GM12878 (cell line): ENCODE results near the gene TSPO2. TPM values are rescaled to one million over a fixed set of nuclear protein-coding genes. Genes with fewer than 3 reads are reported as not detected.

Source experiments
- ATAC-seq: fragments of 200-7000 bp; cut with Tn5 transposase; 3 replicates; pipeline ENCODE4 v1.9.1; 2020; ENCODE audit warnings: mild to moderate bottlenecking, moderate library complexity
- BruUV-seq: library from RNA; stranded (reverse); fragments of 400-500 nt; replicated peaks from 2 replicates; lab custom pipeline; 2021; lab: Mats Ljungman, UMichigan
- CTCF ChIA-PET: fragments of 300-600 bp; sonication (Branson Sonifier 250); formaldehyde crosslinking; extraction: SDS; loops from one replicate; lab custom pipeline; 2021; ENCODE audit warnings: inconsistent platforms; lab: Yijun Ruan, JAX
- POLR2A ChIA-PET: fragments of 350-600 bp; formaldehyde crosslinking; extraction: SDS; loops from one replicate; lab custom pipeline; 2021; ENCODE audit warnings: inconsistent platforms; lab: Charles Lee
- RAD21 ChIA-PET: fragments of 300-600 bp; sonication (Branson Sonifier 250); formaldehyde crosslinking; loops from one replicate; lab custom pipeline; 2023; ENCODE audit warnings: antibody characterized with exemption; ENCODE audit not compliant: unreplicated experiment; lab: Charles Lee
- SMC1A ChIA-PET: fragments of 300-600 bp; sonication (Branson Sonifier 250); formaldehyde crosslinking; loops from one replicate; lab custom pipeline; 2023; ENCODE audit not compliant: unreplicated experiment, uncharacterized antibody; lab: Charles Lee
- DNase-seq: peaks from one replicate; pipeline ENCODE4 v3.0.0-alpha.2; 2011; ENCODE audit warnings: low read depth, low spot score
- FAIRE-seq: peaks from 3 replicates; lab custom pipeline; 2011; peaks lifted over from hg19 to GRCh38; lab: Jason Lieb, UNC
- H2AFZ ChIP-seq: 2 replicates; pipeline ENCODE4 v1.6.0; 2011; ENCODE audit warnings: low read depth, low read length, control low read depth; ENCODE audit not compliant: control insufficient read depth
- H3K27ac ChIP-seq: 2 replicates; pipeline ENCODE4 v1.5.1; 2011; ENCODE audit warnings: control low read depth; ENCODE audit not compliant: control insufficient read depth, insufficient read depth
- H3K27me3 ChIP-seq, 2 experiments: replicated peaks in 1 of 2; 2 replicates each; pipeline versions ENCODE4 v1.6.0 to v1.6.1; 2011; ENCODE audit warnings: low read length in 1 of 2; ENCODE audit not compliant: control insufficient read depth in 2 of 2, insufficient read depth in 2 of 2
- H3K36me3 ChIP-seq, 2 experiments: 2 replicates each; pipeline ENCODE4 v1.5.1; 2011; ENCODE audit warnings: low read length in 1 of 2; ENCODE audit not compliant: control insufficient read depth in 2 of 2, insufficient read depth in 2 of 2
- H3K4me1 ChIP-seq: 2 replicates; pipeline ENCODE4 v1.6.1; 2011; ENCODE audit warnings: mild to moderate bottlenecking, low read length, moderate library complexity, mixed read lengths; ENCODE audit not compliant: control insufficient read depth, insufficient read depth
- H3K4me2 ChIP-seq: 2 replicates; pipeline ENCODE4 v1.6.0; 2011; ENCODE audit warnings: control low read depth; ENCODE audit not compliant: control insufficient read depth, insufficient read depth
- H3K4me3 ChIP-seq: fragments of 200-600 bp; sonication (generic); 2 replicates; pipeline ENCODE4 v1.5.1; 2016
- H3K79me2 ChIP-seq: 2 replicates; pipeline ENCODE4 v1.6.0; 2011; ENCODE audit warnings: low read length; ENCODE audit not compliant: control insufficient read depth, insufficient read depth
- H3K9ac ChIP-seq: 2 replicates; pipeline ENCODE4 v1.8.0; 2011; ENCODE audit warnings: low read length, control low read depth, mixed read lengths; ENCODE audit not compliant: control insufficient read depth, insufficient read depth
- H3K9me3 ChIP-seq: replicated peaks from 3 replicates; pipeline ENCODE4 v1.5.1; 2011; ENCODE audit warnings: mild to moderate bottlenecking, low read length; ENCODE audit not compliant: control insufficient read depth, insufficient read depth
- H4K20me1 ChIP-seq: 2 replicates; pipeline ENCODE4 v1.6.0; 2011; ENCODE audit not compliant: control insufficient read depth, insufficient read depth
- CBFB ChIP-seq: IDR thresholded peaks from 2 replicates; pipeline ENCODE4 v1.6.1; 2016; ENCODE audit warnings: antibody characterized with exemption, low read depth
- CBX3 ChIP-seq: fragments of 200-600 bp; sonication (generic); IDR thresholded peaks from 2 replicates; pipeline ENCODE4 v1.6.1; 2016; ENCODE audit warnings: low read depth, borderline replicate concordance
- HCFC1 ChIP-seq: fragments of 150-350 bp; IDR thresholded peaks from 2 replicates; pipeline ENCODE4 v1.6.1; 2014; ENCODE audit warnings: low read length
- HDGF ChIP-seq: fragments of 450-650 bp; IDR thresholded peaks from 2 replicates; pipeline ENCODE4 v1.6.1; 2016; ENCODE audit warnings: antibody characterized with exemption
- JUNB ChIP-seq: IDR thresholded peaks from 2 replicates; pipeline ENCODE4 v1.6.1; 2016; ENCODE audit warnings: antibody characterized with exemption, mild to moderate bottlenecking
- PRDM15 ChIP-seq: fragments of 450-650 bp; formaldehyde crosslinking; IDR thresholded peaks from 2 replicates; pipeline ENCODE4 v1.4.0; 2020; ENCODE audit warnings: mild to moderate bottlenecking, moderate library complexity
- TAF1 ChIP-seq: IDR thresholded peaks from 2 replicates; pipeline ENCODE4 v1.6.1; 2011; ENCODE audit warnings: mild to moderate bottlenecking, low read depth, low read length, borderline replicate concordance
- ZZZ3 ChIP-seq: IDR thresholded peaks from 2 replicates; pipeline ENCODE4 v1.6.1; 2011; ENCODE audit warnings: low read depth; ENCODE audit not compliant: control insufficient read depth, insufficient read length
- WGBS: methylation state at CpG from one replicate; pipeline ENCODE4 v1.1.6; 2016; ENCODE audit warnings: low lambda C conversion rate; ENCODE audit not compliant: insufficient replicate concordance, insufficient coverage; ENCODE audit errors: missing lambda C conversion rate; 5-methylcytosine and 5-hydroxymethylcytosine counted together
- in situ Hi-C: fragments of 300-500 bp; cut with MboI; formaldehyde crosslinking; loops from 9 replicates; pipeline ENCODE4 v1.14.3; 2018; ENCODE audit warnings: mixed read lengths
- intact Hi-C: fragments of 100-400 bp; cut with micrococcal nuclease; formaldehyde crosslinking; loops from one replicate; pipeline ENCODE4 v1.14.2; 2022; ENCODE audit not compliant: unreplicated experiment
- polyA plus RNA-seq, 11 experiments: library from polyadenylated mRNA; depleted of rRNA in 4 of 11; unstranded in 6 of 11; stranded (reverse) in 5 of 11; fragments of >200 nt; fragmentation: Nextera tagmentation in 4 of 11; fragmentation: Illumina TruSeq in 1 of 11; extraction: Ambion mirVana in 4 of 11; extraction: Trizol in 1 of 11; gene quantifications; 1 replicate in 1 of 11; 2 replicates in 10 of 11; pipeline versions ENCODE4 v1.2.1 to v1.2.3, GENCODE V29; 2011 to 2016; ENCODE audit warnings: inconsistent platforms in 2 of 11, missing spikeins in 2 of 11, low read depth in 1 of 11
- total RNA-seq, 4 experiments: library from RNA; depleted of rRNA in 3 of 4; stranded (reverse); fragments of >200 nt in 3 of 4; fragmentation: Illumina TruSeq in 1 of 4; extraction: Trizol in 1 of 4; gene quantifications; 2 replicates each; pipeline versions ENCODE4 v1.2.1 to v1.2.3, GENCODE V29; 2013 to 2021
- TF ChIP-seq, protein P1 (sequence below): fragments of 150-350 bp; IDR thresholded peaks from 2 replicates; pipeline ENCODE4 v1.6.1; 2014; ENCODE audit warnings: mild to moderate bottlenecking, low read depth, low read length

The TSPO2 gene
- total and polyA plus RNA-seq, 10 of the 15 experiments (the other 5 are each of a cell fraction or from before 2014, with no cell fraction given) = not detected

- no peaks in the 10 kb centered on the region for H3K79me2 ChIP-seq
- H4K20me1 ChIP-seq = no peaks in the 10 kb centered on the region
- no peaks in the 10 kb centered on the region for H3K9me3 ChIP-seq
- no peak overlapping the region for H3K4me2 ChIP-seq
- no peaks in the 10 kb centered on the region; a peak in 1 of 4 replicates for H3K27me3 ChIP-seq
- 2% methylated on average over 3 of the region's 4 CpGs for WGBS
- no peak overlapping the region for H3K9ac ChIP-seq
- H3K36me3 ChIP-seq = no peaks in the 10 kb centered on the region
- ChIA-PET RAD21 (interaction anchor here (0.7 kb wide), 1 partner anchor 442 kb away, joined by 3 read pairs; no protein-coding TSS in a partner anchor), CTCF (interaction anchor here (0.7 to 4.0 kb wide), 6 partner anchors 11 to 68 kb away, joined by 3 to 30 read pairs (median 3); no protein-coding TSS in a partner anchor)
- TF ChIP-seq PRDM15 (CRISPR knock-in tag) (no peak), JUNB (no peak), TAF1 (no peak), CBFB (no peak), CBX3 (no peak), ZZZ3 (no peak), HCFC1 (no peak), HDGF (no peak)
- TF ChIP-seq, protein P1, sequence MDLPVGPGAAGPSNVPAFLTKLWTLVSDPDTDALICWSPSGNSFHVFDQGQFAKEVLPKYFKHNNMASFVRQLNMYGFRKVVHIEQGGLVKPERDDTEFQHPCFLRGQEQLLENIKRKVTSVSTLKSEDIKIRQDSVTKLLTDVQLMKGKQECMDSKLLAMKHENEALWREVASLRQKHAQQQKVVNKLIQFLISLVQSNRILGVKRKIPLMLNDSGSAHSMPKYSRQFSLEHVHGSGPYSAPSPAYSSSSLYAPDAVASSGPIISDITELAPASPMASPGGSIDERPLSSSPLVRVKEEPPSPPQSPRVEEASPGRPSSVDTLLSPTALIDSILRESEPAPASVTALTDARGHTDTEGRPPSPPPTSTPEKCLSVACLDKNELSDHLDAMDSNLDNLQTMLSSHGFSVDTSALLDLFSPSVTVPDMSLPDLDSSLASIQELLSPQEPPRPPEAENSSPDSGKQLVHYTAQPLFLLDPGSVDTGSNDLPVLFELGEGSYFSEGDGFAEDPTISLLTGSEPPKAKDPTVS = no peak
- TF ChIP-seq, all 136 proteins: peak for 0
- ATAC-seq = no peak
- ChIA-PET SMC1A (interaction anchor here (1.0 to 2.3 kb wide), 5 partner anchors 9 to 73 kb away, joined by 3 to 7 read pairs (median 3); no protein-coding TSS in a partner anchor), POLR2A (no interaction called here)
- in situ Hi-C loops (no loop called here), intact Hi-C loops (no loop called here)
- Histone ChIP-seq H3K4me3 (no peak overlapping the region), H3K27ac (no peak overlapping the region), H2AFZ (no peak overlapping the region), H3K4me1 (no peaks in the 10 kb centered on the region)
- no peak for DNase-seq
- BruUV-seq = no TSS peak
- no peak for FAIRE-seq
These were observed 44.9 kb upstream of the TSPO2 start for GRCh38 chr6:40997234-40997957.
